Naive B cell (primary cell): ENCODE data around the gene RPTOR. TPM values are rescaled to one million over a fixed set of nuclear protein-coding genes. Genes with fewer than 3 reads are reported as not detected.

Experiments
- ATAC-seq, 2 donors: fragments of 150-1000 bp; cut with Tn5 transposase; 2 replicates each; pipeline ENCODE4 v1.10.0; 2021; ENCODE audit warnings: low read depth in 2 of 2, mild to moderate bottlenecking in 2 of 2, moderate library complexity in 2 of 2
- DNase-seq: peaks from one replicate; pipeline ENCODE4 v3.0.0; 2022
- H3K27ac Mint-ChIP-seq, 6 donors: one replicate each; pipeline ENCODE4 v1.8.0; 2020 to 2022; ENCODE audit warnings: mild to moderate bottlenecking in 6 of 6, mixed read lengths in 6 of 6, moderate library complexity in 5 of 6, inconsistent platforms in 2 of 6
- H3K27me3 Mint-ChIP-seq, 3 donors: one replicate each; pipeline ENCODE4 v1.8.0; 2021 to 2022; ENCODE audit warnings: mixed read lengths in 3 of 3, mild to moderate bottlenecking in 1 of 3
- H3K36me3 Mint-ChIP-seq, 2 donors: one replicate each; pipeline ENCODE4 v1.8.0; 2020 to 2022; ENCODE audit warnings: mixed read lengths in 2 of 2, inconsistent platforms in 1 of 2, mild to moderate bottlenecking in 1 of 2
- H3K4me1 Mint-ChIP-seq, 3 donors: one replicate each; pipeline ENCODE4 v1.8.0; 2020 to 2022; ENCODE audit warnings: mixed read lengths in 3 of 3, inconsistent platforms in 1 of 3, mild to moderate bottlenecking in 1 of 3, moderate library complexity in 1 of 3
- H3K4me3 Mint-ChIP-seq, 8 donors: one replicate each; pipeline ENCODE4 v1.8.0; 2020 to 2022; ENCODE audit warnings: mild to moderate bottlenecking in 8 of 8, mixed read lengths in 8 of 8, moderate library complexity in 8 of 8, inconsistent platforms in 2 of 8
- H3K9me3 Mint-ChIP-seq, 7 donors: one replicate each; pipeline ENCODE4 v1.8.0; 2020 to 2022; ENCODE audit warnings: mixed read lengths in 7 of 7, mild to moderate bottlenecking in 5 of 7, inconsistent platforms in 2 of 7, moderate library complexity in 1 of 7
- polyA plus RNA-seq, 6 donors: library from polyadenylated mRNA; unstranded; fragments of 300-500 nt; fragmentation: Illumina TruSeq; gene quantifications; one replicate each; pipeline ENCODE4 v1.2.3, GENCODE V29; 2021; ENCODE audit warnings: low read depth in 6 of 6

Gene RPTOR
- polyA plus RNA-seq, 6 donors from 2014 or later = 5.5 to 13.9 (median 9.0) TPM

DNA sequence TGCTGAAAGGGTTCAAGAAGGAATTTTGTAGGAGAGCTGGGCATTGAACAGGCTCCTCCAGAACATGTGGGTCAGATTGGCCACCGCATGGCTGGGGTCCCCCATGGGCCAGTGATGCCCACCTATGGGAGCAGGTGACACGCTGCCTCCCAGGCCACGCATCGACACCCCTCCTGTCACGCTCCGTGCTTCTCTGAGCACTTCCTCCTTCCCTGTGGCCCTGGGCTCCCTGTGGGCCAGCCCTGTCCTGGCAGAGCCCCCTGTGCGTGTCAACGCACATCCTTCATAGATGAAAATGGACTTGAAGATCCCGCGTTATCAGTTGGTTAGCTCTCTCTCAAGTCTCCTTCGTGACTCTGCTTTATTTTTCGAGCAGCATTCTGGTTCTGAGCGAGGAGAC is 160.3 kb downstream of the RPTOR start:
- Mint-ChIP-seq H3K36me3 (peaks cover 11 to 16% of the 10 kb centered on the region in 2 donors), H3K4me1 (peaks cover 44 to 68% (median 55%) of the 10 kb centered on the region in 3 donors), H3K4me3 (peak overlapping the region in 2 of 8 donors; percentile 39 to 49), H3K27ac (peak overlapping the region in 4 of 6 donors; percentile 21 to 90 (median 38)), H3K9me3 (peaks cover 0 to 12% (median 5%) of the 10 kb centered on the region in 7 donors), H3K27me3 (no peaks in the 10 kb centered on the region)
- no peak for DNase-seq
- peak in 1 of 2 donors; percentile 49 for ATAC-seq

DNA sequence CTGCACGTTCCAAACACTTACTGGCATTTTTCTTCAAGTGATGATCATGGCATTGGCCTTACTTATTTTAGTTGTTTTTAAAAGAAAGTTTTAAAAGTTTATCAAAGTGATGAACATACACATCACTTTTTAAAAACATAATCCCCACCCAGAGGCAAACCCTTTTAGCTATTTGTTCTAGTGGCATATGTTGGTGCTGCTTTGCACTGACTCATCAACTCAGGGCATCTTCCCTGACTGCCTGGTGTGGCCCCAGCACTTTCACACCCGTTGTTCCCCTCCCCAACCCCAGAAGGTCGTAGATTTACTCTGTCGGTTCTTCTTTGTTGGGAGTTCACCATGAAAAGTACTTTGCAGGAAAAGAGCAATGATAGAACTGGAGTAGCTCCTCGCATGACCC is 161.3 kb downstream of the RPTOR start:
- Mint-ChIP-seq H3K27me3 (no peaks in the 10 kb centered on the region), H3K36me3 (peaks cover 11 to 16% of the 10 kb centered on the region in 2 donors), H3K4me3 (no peak overlapping the region), H3K4me1 (peaks cover 34 to 64% (median 49%) of the 10 kb centered on the region in 3 donors), H3K27ac (peak overlapping the region in 2 of 6 donors; percentile 2 to 96), H3K9me3 (peaks cover 0 to 10% (median 4%) of the 10 kb centered on the region in 7 donors)
- no peak for DNase-seq
- no peak for ATAC-seq

DNA sequence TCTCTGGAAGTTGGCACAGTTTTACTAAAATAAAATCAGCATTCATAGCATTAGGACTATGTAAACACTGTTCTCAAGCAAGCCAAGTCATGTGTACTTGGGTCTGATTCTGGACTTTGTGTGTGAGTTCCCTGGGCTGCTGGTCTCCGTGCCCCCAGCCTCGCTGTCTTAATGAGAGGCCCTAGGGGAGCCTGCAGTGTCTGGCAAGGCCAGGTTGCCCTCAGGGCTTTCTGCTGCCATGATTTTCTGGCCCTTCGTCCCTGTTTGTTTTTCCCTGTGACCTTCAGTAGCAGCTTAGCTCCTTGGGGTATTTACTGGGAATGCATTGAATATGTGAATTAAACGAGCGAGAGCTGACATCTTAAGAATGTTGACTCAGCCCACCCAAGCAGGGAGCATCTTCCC is 161.8 kb downstream of the RPTOR start:
- Mint-ChIP-seq H3K27me3 (no peaks in the 10 kb centered on the region), H3K27ac (peak overlapping the region in 3 of 6 donors; percentile 43 to 84 (median 52)), H3K36me3 (peaks cover 11 to 16% of the 10 kb centered on the region in 2 donors), H3K4me3 (no peak overlapping the region), H3K4me1 (peaks cover 34 to 64% (median 49%) of the 10 kb centered on the region in 3 donors), H3K9me3 (peaks cover 0 to 10% (median 4%) of the 10 kb centered on the region in 7 donors)
- no peak for ATAC-seq
- no peak for DNase-seq

DNA sequence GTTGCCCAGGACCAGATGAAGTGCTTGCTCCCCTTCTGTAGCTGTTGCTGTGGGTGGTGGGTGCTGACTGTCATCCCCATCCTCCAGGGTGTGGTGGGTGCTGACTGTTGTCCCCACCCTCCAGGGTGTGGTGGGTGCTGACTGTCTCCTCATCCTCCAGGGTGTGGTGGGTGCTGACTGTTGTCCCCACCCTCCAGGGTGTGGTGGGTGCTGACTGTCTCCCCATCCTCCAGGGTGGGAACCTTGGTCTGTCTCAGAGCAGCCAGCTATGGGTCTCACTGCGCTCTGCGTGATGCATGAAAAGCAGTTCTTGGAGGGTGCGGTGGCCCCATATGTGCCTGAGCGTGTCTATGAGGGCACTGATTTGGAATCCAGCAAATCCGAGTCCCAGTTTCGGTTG is 163.8 kb downstream of the RPTOR start:
- ATAC-seq = no peak
- peaks cover 0 to 1% (median 0%) of the 10 kb centered on the region in 7 donors for H3K9me3 Mint-ChIP-seq
- H3K4me3 Mint-ChIP-seq = no peak overlapping the region
- peaks cover 11 to 12% of the 10 kb centered on the region in 2 donors for H3K36me3 Mint-ChIP-seq
- DNase-seq = no peak
- H3K4me1 Mint-ChIP-seq = peaks cover 19 to 56% (median 34%) of the 10 kb centered on the region in 3 donors
- peak overlapping the region in 1 of 6 donors; percentile 65 for H3K27ac Mint-ChIP-seq
- no peaks in the 10 kb centered on the region for H3K27me3 Mint-ChIP-seq

DNA sequence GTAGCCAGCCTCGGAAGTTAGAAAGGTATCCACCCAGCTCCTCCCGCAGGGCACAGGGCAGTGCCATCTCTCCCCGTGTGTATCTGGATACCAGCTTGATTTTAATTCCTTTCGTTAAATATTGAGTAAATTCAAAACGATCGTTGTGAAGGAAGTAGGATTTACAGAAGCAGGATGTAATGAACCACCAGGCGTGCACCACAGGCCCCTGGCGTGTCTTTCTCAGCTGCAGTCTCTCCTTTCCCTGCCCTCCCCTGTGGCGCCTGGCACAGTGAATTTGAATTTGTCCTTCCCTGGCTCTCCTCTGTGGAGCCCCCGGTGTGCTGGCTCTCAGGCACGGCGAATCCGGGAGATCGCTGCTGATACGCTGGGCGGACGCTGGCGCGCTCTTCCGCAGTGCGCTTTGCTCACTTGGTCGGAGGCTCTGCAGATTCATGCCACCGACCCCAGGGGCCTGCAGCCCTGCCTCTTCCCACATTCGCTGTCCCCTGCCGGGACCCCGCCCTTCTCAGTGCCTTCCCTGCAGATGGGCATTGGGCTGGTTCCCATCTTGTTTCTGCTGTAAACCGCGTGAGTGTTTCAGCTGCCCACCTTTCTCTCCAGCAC is 164.6 kb downstream of the RPTOR start:
- ATAC-seq = no peak
- Mint-ChIP-seq H3K27ac (peak overlapping the region in 2 of 6 donors; percentile 16 to 87), H3K4me3 (no peak overlapping the region), H3K27me3 (no peaks in the 10 kb centered on the region), H3K36me3 (peaks cover 11 to 12% of the 10 kb centered on the region in 2 donors), H3K4me1 (peaks cover 16 to 49% (median 27%) of the 10 kb centered on the region in 3 donors), H3K9me3 (no peaks in the 10 kb centered on the region)
- no peak for DNase-seq

DNA sequence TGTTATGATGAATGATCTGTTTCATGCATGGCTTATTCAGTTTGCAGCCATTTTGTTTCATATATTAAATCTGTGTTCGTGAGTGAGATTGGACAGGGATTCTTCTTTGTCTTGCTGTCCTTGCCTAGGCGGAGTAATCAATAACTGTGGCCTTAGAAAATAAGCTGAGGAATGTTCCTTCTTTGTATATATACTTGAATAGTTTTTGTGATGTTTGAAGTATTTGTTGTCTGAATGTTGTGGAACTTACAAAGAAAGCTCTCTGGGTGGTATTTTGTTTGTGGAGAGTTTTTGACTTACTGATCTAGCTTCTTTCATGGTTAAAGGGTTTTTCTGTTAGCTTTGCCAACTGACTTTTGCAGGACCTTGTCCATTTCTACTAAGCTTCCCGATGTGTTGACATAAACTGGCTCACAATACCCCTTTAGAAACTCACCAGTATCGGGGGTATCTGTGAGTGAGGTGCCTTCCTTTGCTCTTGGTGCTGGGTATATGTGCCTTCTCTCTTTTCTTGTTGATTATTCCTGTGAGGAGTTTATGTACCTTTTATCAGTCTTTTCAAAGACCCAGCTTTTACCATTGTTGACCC is 166.2 kb downstream of the RPTOR start:
- Mint-ChIP-seq H3K36me3 (peaks cover 11 to 12% of the 10 kb centered on the region in 2 donors), H3K27me3 (no peaks in the 10 kb centered on the region), H3K4me3 (no peak overlapping the region), H3K4me1 (peaks cover 7 to 35% (median 11%) of the 10 kb centered on the region in 3 donors), H3K9me3 (peaks cover 0 to 2% (median 0%) of the 10 kb centered on the region in 7 donors), H3K27ac (peak overlapping the region in 1 of 6 donors; percentile 44)
- ATAC-seq = no peak
- no peak for DNase-seq

DNA sequence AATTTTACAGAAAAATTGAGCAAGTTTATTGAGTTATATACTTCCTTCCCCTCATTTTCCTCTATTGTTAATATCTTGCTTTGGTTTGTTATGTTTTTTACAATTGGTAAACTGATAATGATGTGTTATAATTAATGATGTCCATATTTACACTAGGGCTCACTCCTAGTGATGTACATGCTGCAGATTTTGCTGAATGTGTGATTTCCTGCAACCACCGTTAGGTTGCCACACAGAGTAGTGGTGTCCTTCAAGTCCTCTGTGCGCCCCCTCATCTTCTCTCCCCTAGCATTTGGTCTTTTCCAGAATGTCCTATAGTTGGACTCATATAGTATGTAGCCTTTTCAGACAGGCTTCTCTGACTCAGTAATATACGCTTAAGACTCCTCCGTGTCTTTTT is 167.5 kb downstream of the RPTOR start:
- DNase-seq = no peak
- H3K27ac Mint-ChIP-seq = peak overlapping the region in 2 of 6 donors; percentile 1 to 30

GRCh38 chr17:80712606-80713005 is 168.0 kb downstream of the RPTOR start:
- peak overlapping the region in 2 of 6 donors; percentile 53 to 73 for H3K27ac Mint-ChIP-seq
- H3K4me3 Mint-ChIP-seq = no peak overlapping the region
- no peak for ATAC-seq
- H3K36me3 Mint-ChIP-seq = peaks cover 11 to 12% of the 10 kb centered on the region in 2 donors
- H3K27me3 Mint-ChIP-seq = no peaks in the 10 kb centered on the region
- H3K9me3 Mint-ChIP-seq = peaks cover 0 to 2% (median 0%) of the 10 kb centered on the region in 7 donors
- DNase-seq = no peak
- H3K4me1 Mint-ChIP-seq = peaks cover 5 to 38% (median 7%) of the 10 kb centered on the region in 3 donors

More for the DNA sequence above, 167.5 kb downstream of the RPTOR start:
- Mint-ChIP-seq H3K27me3 (no peaks in the 10 kb centered on the region), H3K4me1 (peaks cover 2 to 33% (median 7%) of the 10 kb centered on the region in 3 donors), H3K36me3 (peaks cover 11 to 12% of the 10 kb centered on the region in 2 donors), H3K4me3 (no peak overlapping the region), H3K9me3 (peaks cover 0 to 2% (median 0%) of the 10 kb centered on the region in 7 donors)
- no peak for ATAC-seq

DNA sequence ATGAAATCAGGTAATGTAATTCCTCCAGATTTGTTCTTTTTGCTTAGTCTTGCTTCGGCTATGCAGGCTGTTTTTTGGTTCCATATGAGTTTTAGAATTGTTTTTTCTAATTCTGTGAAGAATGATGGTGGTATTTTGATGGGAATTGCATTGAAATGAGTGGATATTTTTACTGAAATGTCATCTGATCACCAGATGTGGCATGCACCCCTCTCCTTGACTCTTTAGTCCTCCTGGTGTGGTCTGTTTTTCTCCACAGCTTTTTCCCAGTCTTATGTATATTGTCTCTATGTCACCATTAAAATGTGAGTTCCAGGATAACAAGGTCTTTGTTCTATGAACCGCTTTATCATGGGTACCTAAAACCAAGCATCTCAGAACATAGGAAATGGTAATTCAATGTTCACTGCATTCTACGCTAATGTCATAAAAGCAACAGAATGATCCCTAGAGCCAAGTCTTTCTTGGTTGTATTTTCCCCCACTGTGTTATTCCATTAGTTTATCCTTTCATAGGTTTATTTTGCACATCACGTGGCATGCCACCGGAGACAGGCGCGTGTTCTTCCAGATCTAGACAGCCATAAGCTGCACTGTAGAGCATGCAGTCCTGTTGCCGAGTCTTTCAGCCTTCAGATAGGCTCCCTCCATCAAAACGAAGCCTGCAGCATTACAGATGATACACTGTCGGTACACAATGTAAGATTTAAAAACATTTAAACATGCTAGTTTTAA is 172.5 kb downstream of the RPTOR start:
- no peak for ATAC-seq
- no peak overlapping the region for H3K4me3 Mint-ChIP-seq
- H3K36me3 Mint-ChIP-seq = no peaks in the 10 kb centered on the region
- H3K27ac Mint-ChIP-seq = no peak overlapping the region
- H3K9me3 Mint-ChIP-seq = peaks cover 0 to 2% (median 0%) of the 10 kb centered on the region in 7 donors
- H3K4me1 Mint-ChIP-seq = peaks cover 14 to 41% (median 25%) of the 10 kb centered on the region in 3 donors
- no peak for DNase-seq
- H3K27me3 Mint-ChIP-seq = no peaks in the 10 kb centered on the region

GRCh38 chr17:80717720-80718083 is 173.1 kb downstream of the RPTOR start:
- H3K4me3 Mint-ChIP-seq = no peak overlapping the region
- H3K4me1 Mint-ChIP-seq = peaks cover 14 to 37% (median 27%) of the 10 kb centered on the region in 3 donors
- H3K9me3 Mint-ChIP-seq = peaks cover 0 to 2% (median 0%) of the 10 kb centered on the region in 7 donors
- H3K36me3 Mint-ChIP-seq = no peaks in the 10 kb centered on the region
- H3K27ac Mint-ChIP-seq = no peak overlapping the region
- ATAC-seq = no peak
- H3K27me3 Mint-ChIP-seq = no peaks in the 10 kb centered on the region
- DNase-seq = no peak

DNA sequence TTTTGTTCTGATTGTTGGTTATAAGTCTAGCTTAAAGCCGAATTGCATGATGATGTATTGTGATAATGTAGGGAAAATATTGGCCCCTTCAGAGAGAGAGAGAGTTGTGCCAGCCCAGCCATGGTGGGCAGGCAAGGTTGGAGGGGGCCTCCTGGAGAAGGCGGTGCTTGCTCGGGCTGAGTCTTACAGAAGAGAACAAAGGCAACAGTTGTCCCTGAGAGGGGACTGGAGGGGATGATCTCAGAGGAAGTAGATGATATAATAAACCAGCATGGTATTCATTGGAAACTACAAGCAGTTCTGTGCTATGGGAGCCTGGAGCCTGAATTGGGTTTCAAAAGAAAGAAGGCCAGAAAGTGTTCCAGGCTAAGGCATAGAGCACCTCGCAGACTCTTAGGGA is 173.8 kb downstream of the RPTOR start:
- Mint-ChIP-seq H3K27ac (peak overlapping the region in 2 of 6 donors; percentile 54 to 85), H3K4me3 (no peak overlapping the region), H3K27me3 (no peaks in the 10 kb centered on the region), H3K4me1 (peaks cover 14 to 29% (median 27%) of the 10 kb centered on the region in 3 donors), H3K36me3 (no peaks in the 10 kb centered on the region), H3K9me3 (peaks cover 0 to 2% (median 0%) of the 10 kb centered on the region in 7 donors)
- ATAC-seq (no peak), DNase-seq (no peak)

DNA sequence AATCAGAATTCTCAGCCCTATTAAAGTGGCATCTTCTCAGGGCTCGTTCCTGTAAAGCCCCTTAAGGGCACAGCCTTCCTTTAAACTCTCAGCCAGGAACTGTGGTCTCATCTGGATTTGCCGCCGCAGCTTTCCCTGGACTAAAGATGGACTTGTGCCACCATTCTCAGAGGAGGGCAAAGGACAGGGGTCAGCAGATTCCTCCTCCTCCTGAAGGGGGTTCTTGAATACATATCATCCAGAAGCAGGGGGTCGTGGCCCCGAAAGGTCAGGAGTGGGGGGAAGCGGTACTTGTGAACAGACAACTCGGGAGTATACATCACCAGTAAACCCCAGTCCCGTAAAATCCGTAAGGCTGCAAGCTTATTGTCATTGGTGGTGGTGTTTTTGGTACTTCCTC is 174.8 kb downstream of the RPTOR start:
- Mint-ChIP-seq H3K36me3 (no peaks in the 10 kb centered on the region), H3K27me3 (no peaks in the 10 kb centered on the region), H3K4me1 (peaks cover 20 to 36% (median 34%) of the 10 kb centered on the region in 3 donors), H3K4me3 (no peak overlapping the region), H3K9me3 (peaks cover 0 to 2% (median 0%) of the 10 kb centered on the region in 7 donors), H3K27ac (peak overlapping the region in 1 of 6 donors; percentile 67)
- ATAC-seq = no peak
- DNase-seq = no peak
